Activated naive CD4-positive, alpha-beta T cell treated with Interleukin-2 at 50 U/mL for 16 hours (primary cell): ENCODE measurements around the gene GAB2.
"Not testable (repeated sequence)": the region's sequence is repeated elsewhere in the genome, so short reads cannot be mapped to it uniquely, and the experiment has no call there.

Experiments used
- DNase-seq: peaks from one replicate; pipeline ENCODE4 v3.0.0-alpha.2; 2020

Gene GAB2

DNA sequence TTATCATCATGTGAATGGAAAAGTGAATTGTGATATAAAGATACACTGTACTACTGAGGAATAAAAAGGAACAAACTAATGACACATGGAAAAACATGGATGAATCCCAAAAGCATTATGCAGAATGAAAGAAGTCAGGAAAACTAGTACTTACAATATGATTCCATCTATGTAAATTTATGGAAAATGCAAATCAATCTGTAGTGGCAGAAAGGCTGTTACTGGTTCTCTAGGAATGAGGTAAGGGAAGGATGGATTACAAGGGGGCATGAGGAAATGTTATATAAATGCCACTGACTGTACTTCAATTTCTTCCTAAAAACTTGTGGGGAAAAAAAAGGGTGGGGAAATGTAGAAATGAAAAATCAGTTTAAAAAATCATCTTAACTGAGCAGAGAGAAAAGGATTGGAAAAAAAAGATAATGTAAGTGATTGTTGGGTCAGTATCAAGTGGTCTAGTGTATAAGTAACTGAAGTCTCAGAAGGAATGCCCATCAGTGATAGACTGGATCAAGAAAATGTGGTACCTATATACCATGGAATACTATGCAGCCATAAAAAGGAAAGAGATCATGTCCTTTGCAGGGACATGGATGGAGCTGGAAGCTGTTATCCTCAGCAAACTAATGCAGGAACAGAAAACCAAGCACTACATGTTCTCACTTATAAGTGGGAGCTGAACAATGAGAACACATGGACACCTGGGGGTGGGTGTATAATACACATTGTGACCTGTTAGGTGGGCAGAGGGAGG is 180.2 kb downstream of the GAB2 start:
- no peak for DNase-seq

DNA sequence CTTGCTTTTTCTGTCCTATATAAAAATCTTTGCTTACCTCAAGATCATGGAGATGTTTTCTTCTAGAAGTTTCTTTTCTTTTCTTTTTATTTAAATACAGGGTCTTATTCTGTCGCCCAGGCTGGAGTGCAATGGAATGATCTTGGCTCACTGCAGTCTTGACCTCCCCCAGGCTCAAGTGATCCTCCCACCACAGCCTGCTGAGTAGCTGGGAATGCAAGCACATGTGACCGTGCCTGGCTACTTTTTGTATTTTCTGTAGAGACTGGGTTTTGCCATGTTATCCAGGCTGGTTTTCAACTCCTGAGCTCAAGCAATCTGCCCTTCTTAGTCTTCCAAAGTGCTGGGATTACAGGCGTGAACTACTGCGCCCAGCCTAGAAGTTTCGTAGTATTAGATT is 183.6 kb downstream of the GAB2 start:
- no peak for DNase-seq

DNA sequence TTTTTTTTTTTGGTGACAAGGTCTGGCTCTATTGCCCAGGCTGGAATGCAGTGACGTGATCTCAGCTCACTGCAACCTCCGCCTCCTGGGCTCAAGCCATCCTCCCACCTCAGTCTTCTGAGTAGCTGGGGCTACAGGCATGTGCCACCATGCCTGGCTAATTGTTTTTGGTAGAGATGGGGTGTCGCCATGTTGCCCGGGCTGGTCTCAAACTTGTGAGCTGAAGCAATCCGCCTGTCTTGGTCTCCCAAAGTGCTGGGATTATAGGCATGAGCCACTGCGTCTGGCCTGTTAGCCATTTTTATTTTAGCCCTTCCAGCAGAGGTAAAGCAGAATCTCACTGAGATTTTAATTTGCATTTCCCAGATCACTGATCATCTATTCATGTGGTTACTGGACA is 184.6 kb downstream of the GAB2 start:
- DNase-seq = not testable (repeated sequence)

DNA sequence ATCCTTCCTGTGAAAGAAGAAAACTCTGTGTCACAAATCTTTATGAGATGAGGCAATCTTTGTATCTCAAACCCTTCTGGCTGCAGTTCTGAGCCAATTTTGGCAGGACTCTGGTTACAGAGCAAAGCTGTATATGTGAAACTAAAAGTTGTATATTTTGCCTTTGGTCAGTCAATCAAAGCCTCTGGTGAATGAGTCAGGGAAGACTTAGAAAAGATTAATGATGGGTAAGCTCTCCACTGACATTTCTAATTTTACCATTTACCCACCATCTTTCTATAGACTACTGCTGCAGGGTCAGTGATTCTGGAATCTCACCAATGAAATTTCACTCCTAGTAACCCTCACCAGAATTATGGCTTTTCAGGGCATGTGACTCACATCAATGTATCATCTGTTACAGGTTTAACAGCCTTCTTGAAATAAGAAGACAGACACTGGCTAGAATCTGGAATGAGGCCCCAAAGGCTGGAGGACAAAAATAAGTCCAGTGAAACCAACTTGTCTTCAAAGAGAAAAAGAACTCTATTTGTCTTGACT is 185.6 kb downstream of the GAB2 start:
- DNase-seq = no peak

DNA sequence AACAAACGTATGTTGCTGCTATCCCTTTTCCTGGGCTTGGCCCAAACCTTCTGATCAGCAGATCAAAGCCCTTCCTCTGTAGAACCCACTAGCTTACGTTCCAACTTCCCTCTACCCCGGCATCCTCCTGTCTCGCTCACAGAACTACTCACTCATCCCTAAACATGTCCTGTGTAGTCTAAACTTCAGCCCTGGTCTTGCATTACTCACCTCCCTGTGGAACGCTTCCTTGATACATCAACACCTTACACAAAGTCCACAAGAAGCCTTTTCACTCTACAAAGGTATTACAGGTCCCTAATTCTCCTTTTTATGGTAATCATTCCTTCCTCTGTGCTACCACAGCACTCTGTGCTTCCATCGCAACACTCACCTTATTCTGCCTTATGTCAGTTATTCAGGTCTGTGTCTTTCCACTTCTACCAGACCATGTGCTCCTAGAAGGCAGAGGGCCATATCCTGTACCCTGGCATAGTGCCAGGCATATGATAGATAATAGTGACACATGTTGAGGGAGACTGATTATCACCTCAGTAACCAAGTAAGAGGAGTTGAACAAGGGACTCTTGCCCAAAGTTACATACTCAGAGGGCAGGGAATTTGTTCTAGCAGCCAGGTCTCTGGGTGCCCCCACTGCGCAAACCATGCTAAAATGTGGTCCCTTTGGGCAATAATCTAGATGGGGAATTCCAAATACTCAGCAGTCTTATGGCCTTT is 187.3 kb downstream of the GAB2 start:
- no peak for DNase-seq

DNA sequence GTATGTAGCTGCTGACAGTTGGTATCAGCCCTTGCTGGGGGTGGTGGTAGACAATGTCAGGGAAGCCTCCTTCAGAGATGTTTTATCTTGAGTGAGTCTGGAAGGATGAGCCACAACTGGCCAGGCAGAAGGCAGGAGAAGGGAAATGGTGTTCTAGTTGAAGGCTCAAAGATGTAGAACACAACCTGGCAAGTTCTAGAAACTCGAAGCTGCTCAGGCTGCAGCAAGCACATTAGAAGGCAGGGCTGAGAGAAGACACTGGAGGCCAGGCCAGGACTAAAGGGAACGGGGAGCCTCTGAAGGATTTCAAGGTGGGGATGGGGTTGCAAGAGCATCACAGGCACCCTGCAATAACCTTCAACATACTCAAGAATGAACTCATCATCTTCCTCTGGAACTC is 188.5 kb downstream of the GAB2 start:
- DNase-seq = no peak

DNA sequence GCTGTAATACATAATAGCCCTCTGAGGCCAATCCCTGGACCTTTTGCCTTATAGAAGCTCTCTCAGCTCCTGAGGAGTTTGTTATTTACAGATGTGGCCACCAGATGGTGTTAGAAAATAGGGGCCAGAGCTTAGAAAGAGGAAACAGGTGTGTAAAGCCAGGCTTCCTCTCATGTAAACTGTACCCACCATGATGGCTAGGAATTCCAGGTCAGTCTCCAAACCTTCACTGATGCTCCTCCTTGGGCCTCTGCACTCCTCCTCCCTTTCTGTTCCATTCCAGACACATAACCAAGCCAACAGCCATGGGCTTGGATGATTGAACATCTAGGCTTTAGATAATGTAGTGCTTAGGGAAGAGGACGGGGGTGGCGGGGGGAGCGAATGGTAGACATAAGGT is 189.2 kb downstream of the GAB2 start:
- DNase-seq = no peak

DNA sequence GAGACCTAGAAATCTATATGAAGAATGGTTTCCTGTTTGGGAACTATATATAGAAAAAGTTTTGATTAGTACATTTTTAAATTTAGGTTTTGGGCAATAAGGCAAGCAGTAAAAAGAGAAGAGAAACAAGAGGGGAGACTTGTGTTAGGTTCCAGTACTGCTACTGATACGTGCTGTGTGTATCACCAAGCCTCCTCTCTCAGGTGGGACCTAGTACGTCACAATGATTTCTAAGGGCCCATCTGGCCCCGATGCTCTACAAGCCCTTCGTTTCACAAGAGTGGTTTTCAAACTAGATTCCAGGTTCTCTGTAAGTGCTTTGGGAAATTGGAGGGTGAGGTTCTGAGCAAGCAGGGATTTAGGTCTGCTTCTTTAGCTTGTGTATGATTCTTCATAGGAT is 189.7 kb downstream of the GAB2 start:
- no peak for DNase-seq

DNA sequence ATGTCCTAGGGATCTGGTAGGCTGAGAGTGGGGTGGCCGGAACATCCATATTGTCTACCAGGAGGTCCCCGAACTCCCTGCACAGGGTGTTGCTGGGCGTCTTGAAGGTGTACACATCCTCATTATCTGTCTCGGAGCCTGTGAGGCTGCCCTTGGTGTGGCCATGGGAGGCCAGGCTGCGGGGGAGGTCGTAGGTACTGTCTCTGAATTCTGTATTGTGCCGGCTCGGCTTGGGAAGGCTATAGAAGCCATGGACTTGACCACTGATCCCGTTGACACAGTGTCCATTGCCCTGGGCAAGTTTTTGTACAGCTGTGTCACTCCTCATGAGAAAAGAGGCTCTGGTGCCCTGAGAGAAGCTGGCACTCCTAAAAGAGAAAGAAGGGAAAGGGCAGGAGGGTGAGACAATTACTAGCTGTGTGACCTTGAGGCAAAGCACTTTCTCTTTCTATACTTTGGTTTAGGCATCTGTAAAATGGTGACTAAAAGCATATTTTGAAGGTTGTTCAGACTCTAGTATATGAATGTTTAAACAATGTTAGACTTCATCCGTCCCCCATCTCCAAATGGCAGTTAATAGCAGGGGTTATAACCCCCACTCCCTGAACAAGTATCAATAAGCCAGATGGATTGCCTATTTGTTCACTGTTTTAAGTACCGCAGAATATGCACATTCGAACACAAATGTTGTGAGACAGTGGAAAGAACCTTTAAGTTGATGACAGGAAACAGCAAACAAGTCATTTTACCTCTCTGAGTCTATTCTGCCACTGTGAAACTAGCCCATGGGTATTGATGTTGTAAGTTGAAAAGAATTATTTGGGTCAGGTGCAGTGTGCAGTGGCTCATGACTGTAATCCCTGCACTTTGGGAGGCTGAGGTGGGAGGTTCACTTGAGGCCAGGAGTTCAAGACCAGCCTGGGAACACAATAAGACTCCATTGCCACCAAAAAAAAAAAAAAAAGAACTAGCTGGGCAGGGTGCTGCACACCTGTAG is 190.6 kb downstream of the GAB2 start:
- no peak for DNase-seq

DNA sequence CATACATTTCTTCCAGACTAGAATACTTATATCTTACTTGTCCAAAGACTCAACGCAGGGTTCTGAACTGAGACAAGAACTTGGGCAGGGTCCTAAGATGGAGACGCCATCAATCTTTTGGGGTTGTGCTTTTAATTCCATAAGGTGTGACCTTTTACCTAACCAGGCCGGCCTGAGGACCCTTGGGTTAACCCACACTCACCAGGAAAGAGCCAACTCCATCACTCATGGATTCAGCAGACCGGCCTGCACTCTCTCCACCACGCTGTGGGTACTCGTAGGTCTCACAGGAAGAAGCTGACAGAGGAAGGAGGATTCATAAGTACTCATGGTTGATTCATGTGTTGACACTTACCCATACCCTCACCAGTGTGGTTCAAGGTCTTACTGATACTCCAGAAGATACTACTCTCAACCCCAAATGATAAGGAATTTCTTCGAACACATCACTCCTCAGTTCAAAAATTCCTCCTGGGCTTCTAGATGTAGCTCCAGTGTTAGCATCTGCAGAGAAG is 192.7 kb downstream of the GAB2 start:
- no peak for DNase-seq

DNA sequence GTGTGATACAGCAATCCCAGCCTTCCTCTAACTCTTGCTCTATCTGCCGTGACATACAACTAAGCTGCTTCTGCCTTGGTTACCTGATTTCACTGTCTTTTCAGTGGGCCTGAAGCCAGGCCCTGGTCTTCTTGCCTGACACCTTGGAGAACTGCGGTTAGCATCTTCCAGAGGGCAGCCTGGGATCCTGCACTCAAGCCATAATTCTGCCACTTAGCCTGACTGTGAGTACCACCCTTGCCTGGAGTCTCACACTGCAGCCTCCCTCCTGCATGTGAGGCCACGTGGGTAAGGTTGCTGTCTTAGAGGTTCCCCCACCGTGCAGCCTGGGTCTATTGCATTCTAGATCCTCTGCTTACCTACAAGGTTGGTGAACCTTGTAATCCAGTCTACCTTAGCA is 193.1 kb downstream of the GAB2 start:
- no peak for DNase-seq

DNA sequence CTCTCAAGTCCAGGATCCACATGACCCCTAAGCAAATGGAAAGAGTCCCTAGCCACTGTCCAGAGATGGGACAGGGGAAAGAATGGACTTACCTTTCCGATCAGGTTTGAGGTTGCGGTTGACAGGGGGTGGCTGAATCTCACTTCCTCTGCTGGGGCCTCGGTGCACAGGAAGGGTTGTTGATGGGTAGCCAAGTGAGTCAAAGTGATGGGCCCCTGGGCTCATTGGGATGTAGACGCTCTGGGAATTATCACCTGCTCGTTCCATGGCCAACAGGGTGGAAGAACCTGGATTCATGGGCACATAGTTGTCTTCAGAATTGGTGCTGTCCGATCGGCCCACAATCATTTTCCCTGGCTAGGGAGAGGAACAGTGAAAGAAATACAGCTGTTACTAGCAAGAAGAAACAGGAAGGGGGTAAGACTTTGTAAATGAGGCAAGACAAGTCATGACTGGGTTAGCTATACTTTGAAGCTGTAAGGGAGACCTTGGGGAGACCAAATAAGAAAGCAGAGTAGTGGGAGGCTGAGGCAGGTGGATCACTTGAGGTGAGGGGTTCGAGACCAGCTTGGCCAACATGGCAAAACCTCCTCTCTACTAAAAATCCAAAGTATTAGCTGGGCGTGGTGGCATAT is 194.2 kb downstream of the GAB2 start:
- DNase-seq = no peak

DNA sequence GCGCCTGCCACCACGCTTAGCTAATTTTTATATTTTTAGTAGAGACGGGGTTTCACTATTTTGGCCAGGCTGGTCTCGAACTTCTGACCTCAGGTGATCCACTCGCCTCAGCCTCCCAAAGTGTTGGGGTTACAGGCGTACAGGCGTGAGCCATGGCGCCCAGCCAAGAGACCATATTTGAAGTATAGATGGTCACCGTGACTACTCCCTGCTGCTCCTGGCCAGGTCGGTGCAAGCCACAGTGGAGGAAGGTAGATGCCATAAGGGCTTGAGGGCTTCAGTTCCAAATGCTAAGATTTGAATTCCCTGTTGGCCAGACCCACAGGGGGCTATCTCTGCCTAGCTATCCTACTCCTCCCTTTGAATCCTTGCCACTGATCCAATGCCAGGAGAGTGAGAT is 194.9 kb downstream of the GAB2 start:
- DNase-seq = not testable (repeated sequence)

DNA sequence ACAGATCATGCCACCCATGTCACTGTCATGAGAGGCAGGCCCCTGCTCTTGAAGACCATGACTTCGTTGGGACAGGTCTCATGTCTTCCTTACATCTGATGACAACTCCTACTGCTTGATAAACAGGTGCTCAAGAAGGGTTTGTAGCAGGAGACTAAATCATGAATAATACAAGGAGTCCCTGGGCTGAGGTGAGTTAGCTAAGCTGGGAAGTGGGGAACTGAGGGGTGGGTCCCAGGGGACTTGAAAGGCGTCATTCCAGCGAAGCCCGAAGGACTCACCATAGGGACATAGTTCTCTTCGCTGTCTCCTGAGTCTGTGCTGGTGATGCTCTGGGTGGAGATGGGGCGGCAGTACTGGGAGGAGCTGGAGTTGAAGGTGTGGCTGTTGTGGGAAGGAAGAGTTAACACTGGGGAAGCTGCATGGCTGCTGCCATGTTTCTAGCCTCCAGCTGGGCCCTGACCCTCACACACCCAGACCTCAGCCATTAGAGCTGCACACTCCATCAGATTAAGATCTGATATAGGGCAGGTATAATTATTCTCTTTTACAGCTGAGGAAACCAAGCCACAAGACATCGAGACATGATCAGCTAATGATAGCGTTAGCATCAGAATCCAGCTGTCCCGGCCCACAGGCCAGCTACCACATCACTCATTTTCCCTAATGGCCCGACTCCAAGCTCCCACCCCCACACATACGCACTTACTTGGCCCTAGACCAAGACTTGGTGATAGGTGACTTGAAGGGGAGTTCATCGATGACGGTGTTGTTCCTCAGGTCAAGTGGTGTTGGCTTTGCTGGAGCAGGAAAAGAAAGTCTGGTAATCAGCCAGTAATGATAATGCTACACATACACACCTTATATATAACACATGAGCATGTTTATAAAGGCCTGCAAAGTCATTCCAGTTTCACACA is 196.0 kb downstream of the GAB2 start:
- DNase-seq = no peak

DNA sequence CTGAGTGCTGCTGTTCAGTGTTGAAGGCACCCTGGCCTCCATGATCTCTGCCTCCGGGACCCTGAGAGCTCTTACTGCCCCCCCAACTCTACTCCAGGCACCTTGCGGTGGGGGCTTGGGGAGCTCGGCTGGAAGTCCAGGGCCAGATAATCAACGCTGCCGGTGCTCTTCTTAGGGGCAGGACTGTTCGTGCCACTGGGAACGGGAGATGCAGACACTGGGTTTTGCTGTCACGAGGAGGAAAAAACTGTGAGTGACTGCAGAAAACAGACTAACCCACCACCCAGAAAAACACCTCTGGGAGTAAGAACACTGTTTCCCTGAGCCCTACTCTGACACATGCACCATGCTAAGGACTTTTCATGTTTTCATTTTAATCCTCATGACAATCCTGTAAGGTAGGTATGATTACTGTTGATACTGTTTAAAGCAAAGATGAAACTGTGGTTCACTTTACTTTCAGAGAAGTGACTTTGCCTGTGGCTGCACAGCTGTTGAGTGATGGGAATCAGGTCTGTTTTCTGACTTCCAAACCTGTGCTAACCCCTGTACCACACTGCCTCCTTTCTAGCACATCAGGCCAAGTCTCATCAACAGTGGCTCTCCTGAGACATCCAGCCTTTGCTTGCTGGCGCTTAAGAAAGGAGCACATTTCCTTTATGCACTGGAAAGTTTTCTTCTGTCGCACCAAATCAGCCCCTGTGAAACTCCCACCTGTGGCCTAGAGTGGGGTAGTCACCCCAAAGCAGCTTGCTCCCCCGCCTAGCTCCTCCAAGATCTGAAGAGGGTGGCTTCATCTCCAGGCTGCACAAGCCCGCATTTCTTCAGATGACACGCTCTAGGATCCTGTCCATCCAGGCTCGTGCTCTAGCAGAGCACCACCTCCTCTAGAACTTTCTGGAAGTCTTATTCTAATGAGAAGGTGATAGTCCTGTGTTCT is 197.1 kb downstream of the GAB2 start:
- no peak for DNase-seq

DNA sequence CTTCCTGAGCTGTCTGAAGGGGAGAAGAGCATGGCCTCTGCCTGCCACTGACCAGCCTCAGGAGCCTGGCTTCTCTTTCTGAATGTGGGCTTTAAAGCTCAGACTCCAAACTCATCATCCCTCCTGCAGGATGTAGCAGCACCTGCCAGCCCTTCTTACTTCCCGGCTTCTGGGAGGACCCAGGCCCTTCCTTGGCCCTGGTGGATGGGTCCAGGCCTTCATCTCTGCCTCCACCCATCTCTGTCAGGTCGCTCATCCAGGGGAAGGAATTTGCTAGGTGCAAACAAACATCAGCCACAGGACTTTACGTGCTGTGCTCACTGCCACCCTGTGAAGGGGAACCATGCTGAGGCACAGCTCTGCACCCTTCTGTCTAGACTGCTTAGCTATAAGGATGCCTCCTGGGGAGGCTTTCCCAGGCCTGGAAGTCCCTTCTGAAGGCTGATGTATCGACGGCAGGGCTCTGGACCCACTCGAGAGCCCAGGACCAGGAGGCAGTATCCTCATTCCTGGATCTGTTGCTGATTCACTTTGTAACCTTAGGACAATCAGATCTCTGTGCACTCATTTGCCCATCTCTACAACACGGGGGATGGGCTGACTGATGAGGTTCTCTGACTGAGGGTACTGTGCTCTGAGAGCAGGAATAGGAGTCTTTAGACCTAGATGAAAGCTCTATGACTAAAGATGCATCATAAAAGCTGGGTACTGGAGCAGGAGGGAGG is 198.0 kb downstream of the GAB2 start:
- DNase-seq = no peak

DNA sequence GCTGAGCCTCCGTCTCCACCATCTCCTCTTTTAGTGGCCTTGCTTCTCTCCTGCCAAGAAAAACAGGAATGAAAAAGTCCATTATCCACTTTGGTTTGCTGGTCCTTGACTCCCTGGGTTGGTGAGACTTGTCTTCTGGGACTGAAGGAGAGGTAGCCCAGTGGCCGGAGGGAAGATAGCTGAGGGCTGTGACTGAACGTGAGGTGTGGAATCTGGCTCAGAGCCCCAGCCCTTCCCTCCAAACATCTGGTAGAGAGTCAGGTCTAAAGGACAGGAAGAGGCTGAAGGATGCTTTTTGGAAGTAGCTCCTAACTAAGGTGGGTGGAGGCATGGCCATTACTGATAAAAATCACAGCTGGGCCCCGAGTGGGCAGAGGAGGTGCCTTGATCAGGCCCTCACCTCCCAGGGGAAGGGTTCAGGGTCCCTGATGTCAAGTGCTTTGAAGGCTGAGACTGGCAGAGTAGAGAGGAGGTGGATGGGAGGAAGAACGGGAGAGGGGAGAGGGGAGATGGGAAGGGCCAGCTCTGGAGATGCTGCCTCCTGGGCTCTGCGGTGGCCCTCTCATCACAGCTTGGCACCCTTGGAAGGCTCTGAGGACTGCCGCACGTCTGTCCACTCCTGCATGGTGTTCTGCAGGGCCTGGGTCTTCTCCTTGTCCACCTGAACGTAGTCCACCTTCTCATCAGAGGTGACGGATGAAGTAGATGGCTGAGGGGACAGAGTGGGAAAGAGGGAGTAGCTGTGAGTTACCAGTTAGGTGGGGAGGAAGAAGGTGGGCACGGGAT is 198.7 kb downstream of the GAB2 start:
- DNase-seq = no peak
